ENCODE measurements around the gene GDPD3. TPM values are rescaled to one million over a fixed set of nuclear protein-coding genes. Genes with fewer than 3 reads are reported as not detected.

The GDPD3 gene
- total and polyA plus RNA-seq, 9 of the 15 experiments (the other 6 are each of a cell fraction or from before 2014, with no cell fraction given) = 0.47 to 3.9 (median 1.1) TPM

DNA sequence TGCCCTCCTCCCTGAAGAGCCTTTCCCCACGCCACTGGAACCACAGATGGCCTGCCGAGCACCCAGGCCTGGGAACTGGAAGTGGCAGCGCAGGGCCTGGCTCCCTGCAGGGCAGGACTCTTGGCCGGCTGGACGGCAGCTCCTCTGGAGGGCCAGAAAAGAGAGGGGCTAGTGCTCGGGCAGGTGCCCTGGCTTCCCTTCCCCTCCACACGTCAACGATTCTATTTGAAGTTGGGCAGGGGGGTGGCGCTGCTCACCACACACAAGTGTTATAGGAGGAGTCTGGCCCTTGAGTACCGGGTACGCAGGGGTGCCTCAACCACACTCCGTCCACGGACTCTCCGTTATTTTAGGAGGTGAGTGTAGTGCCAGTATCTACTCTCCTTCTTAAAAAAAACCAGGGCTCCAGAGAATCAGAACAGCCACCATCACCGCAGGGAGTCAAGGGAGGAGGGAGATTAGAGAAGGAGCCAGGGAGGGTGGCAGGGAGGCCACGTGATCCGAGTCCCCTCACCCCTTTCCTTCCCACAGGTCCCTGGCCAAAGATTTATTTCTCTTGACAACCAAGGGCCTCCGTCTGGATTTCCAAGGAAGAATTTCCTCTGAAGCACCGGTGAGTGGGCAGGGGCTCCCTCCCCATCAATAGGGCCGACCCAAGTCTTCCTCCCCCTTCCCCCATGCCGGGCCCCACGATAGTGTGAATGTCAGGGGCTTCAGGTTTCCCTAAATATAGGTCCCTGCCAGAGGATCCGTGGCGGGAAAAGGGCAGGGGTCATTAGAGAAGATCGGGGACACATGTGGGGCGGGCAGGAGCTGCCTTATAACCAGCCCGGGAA is 49.2 kb downstream of the GDPD3 start (continued):
- TF ChIP-seq, protein P1, sequence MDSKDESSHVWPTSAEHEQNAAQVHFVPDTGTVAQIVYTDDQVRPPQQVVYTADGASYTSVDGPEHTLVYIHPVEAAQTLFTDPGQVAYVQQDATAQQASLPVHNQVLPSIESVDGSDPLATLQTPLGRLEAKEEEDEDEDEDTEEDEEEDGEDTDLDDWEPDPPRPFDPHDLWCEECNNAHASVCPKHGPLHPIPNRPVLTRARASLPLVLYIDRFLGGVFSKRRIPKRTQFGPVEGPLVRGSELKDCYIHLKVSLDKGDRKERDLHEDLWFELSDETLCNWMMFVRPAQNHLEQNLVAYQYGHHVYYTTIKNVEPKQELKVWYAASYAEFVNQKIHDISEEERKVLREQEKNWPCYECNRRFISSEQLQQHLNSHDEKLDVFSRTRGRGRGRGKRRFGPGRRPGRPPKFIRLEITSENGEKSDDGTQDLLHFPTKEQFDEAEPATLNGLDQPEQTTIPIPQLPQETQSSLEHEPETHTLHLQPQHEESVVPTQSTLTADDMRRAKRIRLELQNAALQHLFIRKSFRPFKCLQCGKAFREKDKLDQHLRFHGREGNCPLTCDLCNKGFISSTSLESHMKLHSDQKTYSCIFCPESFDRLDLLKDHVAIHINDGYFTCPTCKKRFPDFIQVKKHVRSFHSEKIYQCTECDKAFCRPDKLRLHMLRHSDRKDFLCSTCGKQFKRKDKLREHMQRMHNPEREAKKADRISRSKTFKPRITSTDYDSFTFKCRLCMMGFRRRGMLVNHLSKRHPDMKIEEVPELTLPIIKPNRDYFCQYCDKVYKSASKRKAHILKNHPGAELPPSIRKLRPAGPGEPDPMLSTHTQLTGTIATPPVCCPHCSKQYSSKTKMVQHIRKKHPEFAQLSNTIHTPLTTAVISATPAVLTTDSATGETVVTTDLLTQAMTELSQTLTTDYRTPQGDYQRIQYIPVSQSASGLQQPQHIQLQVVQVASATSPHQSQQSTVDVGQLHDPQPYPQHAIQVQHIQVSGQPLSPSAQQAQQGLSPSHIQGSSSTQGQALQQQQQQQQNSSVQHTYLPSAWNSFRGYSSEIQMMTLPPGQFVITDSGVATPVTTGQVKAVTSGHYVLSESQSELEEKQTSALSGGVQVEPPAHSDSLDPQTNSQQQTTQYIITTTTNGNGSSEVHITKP (IDR thresholded peaks at IDR 0.05; ENCODE audit: partially characterized antibody) = peak; percentile 67
- TF ChIP-seq POLR2A (conservative IDR thresholded peaks at IDR 0.05) = peak; percentile 54
- TF ChIP-seq, protein P2, sequence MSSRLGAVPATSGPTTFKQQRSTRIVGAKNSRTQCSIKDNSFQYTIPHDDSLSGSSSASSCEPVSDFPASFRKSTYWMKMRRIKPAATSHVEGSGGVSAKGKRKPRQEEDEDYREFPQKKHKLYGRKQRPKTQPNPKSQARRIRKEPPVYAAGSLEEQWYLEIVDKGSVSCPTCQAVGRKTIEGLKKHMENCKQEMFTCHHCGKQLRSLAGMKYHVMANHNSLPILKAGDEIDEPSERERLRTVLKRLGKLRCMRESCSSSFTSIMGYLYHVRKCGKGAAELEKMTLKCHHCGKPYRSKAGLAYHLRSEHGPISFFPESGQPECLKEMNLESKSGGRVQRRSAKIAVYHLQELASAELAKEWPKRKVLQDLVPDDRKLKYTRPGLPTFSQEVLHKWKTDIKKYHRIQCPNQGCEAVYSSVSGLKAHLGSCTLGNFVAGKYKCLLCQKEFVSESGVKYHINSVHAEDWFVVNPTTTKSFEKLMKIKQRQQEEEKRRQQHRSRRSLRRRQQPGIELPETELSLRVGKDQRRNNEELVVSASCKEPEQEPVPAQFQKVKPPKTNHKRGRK (tag; IDR thresholded peaks at IDR 0.05) = no peak
- TF ChIP-seq, protein P3, sequence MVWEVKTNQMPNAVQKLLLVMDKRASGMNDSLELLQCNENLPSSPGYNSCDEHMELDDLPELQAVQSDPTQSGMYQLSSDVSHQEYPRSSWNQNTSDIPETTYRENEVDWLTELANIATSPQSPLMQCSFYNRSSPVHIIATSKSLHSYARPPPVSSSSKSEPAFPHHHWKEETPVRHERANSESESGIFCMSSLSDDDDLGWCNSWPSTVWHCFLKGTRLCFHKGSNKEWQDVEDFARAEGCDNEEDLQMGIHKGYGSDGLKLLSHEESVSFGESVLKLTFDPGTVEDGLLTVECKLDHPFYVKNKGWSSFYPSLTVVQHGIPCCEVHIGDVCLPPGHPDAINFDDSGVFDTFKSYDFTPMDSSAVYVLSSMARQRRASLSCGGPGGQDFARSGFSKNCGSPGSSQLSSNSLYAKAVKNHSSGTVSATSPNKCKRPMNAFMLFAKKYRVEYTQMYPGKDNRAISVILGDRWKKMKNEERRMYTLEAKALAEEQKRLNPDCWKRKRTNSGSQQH (CRISPR knock-in tag; IDR thresholded peaks at IDR 0.05) = no peak
- TF ChIP-seq RBM25 (IDR thresholded peaks at IDR 0.05; ENCODE audit: low read depth, low read length, severe bottlenecking) = no peak
- TF ChIP-seq, protein P4, sequence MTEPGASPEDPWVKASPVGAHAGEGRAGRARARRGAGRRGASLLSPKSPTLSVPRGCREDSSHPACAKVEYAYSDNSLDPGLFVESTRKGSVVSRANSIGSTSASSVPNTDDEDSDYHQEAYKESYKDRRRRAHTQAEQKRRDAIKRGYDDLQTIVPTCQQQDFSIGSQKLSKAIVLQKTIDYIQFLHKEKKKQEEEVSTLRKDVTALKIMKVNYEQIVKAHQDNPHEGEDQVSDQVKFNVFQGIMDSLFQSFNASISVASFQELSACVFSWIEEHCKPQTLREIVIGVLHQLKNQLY (CRISPR knock-in tag; conservative IDR thresholded peaks at IDR 0.05) = no peak
- TF ChIP-seq MAFF (IDR thresholded peaks at IDR 0.05; ENCODE audit: low read length) = no peak
- no peak for TF ChIP-seq HNRNPUL1 (IDR thresholded peaks at IDR 0.05; ENCODE audit: low read length)
- no peak for TF ChIP-seq MEF2D (tag; conservative IDR thresholded peaks at IDR 0.05; ENCODE audit: low read depth)
- TF ChIP-seq, protein P5, sequence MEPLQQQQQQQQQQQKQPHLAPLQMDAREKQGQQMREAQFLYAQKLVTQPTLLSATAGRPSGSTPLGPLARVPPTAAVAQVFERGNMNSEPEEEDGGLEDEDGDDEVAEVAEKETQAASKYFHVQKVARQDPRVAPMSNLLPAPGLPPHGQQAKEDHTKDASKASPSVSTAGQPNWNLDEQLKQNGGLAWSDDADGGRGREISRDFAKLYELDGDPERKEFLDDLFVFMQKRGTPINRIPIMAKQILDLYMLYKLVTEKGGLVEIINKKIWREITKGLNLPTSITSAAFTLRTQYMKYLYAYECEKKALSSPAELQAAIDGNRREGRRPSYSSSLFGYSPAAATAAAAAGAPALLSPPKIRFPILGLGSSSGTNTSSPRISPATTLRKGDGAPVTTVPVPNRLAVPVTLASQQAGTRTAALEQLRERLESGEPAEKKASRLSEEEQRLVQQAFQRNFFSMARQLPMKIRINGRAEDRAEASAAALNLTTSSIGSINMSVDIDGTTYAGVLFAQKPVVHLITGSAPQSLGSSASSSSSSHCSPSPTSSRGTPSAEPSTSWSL (CRISPR knock-in tag; IDR thresholded peaks at IDR 0.05; ENCODE audit: borderline replicate concordance) = no peak
- TF ChIP-seq, protein P6, sequence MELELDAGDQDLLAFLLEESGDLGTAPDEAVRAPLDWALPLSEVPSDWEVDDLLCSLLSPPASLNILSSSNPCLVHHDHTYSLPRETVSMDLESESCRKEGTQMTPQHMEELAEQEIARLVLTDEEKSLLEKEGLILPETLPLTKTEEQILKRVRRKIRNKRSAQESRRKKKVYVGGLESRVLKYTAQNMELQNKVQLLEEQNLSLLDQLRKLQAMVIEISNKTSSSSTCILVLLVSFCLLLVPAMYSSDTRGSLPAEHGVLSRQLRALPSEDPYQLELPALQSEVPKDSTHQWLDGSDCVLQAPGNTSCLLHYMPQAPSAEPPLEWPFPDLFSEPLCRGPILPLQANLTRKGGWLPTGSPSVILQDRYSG (tag; conservative IDR thresholded peaks at IDR 0.05; ENCODE audit: low read depth) = no peak
- TF ChIP-seq CAMTA2 (CRISPR knock-in tag; conservative IDR thresholded peaks at IDR 0.05) = no peak; the same call in 1 of the 2 replicates
- TF ChIP-seq, protein P7, sequence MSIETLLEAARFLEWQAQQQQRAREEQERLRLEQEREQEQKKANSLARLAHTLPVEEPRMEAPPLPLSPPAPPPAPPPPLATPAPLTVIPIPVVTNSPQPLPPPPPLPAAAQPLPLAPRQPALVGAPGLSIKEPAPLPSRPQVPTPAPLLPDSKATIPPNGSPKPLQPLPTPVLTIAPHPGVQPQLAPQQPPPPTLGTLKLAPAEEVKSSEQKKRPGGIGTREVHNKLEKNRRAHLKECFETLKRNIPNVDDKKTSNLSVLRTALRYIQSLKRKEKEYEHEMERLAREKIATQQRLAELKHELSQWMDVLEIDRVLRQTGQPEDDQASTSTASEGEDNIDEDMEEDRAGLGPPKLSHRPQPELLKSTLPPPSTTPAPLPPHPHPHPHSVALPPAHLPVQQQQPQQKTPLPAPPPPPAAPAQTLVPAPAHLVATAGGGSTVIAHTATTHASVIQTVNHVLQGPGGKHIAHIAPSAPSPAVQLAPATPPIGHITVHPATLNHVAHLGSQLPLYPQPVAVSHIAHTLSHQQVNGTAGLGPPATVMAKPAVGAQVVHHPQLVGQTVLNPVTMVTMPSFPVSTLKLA (conservative IDR thresholded peaks at IDR 0.05) = peak; percentile 67 to 69
- no peak for TF ChIP-seq NFATC3 (IDR thresholded peaks at IDR 0.05)

Measured in K562 (cell line).